ENCODE data around the gene ATXN7L1.
"Not testable (repeated sequence)": the region's sequence is repeated elsewhere in the genome, so short reads cannot be mapped to it uniquely, and the experiment has no call there.

Gene ATXN7L1

DNA sequence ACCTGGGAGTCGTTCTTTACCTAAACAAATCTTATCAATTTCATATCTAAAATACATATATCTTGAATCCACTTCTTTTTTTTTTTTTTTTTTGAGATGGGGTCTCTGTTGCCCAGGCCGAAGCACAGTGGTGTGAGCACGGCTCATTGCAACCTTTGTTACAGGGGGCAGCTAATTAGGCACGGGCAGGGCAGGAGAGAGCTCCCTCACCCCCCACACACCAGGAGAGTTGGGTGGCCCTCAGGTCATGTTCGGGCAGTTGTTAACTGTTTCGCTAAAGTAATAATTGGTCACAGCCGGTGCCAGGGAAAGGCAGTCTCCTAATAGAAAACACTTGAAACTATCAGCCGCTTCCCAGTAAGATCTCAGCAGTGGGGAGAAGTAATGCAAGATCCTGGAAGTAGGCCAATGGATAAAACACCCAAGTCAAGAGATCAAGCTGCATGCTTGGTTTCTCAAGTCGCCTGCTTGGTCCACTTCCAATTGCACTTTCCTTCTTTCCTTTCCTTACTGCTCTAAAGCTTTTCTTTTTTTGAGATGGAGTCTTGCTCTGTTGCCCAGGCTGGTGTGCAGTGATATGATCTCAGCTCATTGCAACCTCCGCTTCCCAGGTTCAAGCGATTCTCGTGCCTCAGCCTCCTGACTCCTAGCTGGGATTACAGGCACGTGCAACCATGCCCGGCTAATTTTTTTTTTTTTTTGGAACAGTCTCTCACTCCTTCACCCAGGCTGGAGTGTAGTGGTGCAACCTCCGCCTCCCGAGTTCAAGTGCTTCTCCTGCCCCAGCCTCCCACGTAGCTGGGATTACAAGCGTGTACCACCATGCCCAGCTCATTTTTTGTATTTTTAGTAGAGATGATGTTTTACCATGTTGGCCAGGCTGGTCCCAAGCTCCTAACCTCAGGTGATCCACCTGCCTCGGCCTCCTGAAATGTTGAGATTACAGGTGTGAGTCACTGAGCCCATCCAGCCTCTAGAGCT is 273.8 kb downstream of the ATXN7L1 start:
- Histone ChIP-seq H3K4me3 (ENCODE audit: low read length) (no peak overlapping the region), H3K9me3 (ENCODE audit: control insufficient read depth, insufficient read depth, low read length) (no peaks in the 10 kb centered on the region), H3K27ac (ENCODE audit: low read length) (no peak overlapping the region), H3K4me1 (ENCODE audit: control insufficient read depth, insufficient read depth, low read length) (peaks cover 3% of the 10 kb centered on the region; the same call in 1 of the 2 replicates), H3K27me3 (ENCODE audit: control insufficient read depth, insufficient read depth, low read length) (no peaks in the 10 kb centered on the region), H3K36me3 (ENCODE audit: control insufficient read depth, insufficient read depth, low read length) (no peaks in the 10 kb centered on the region)
- DNase-seq (ENCODE audit: low read depth, low spot score) = no peak
- WGBS (ENCODE audit: insufficient coverage, insufficient read length) = 100% methylated on average over 1 of the region's 19 CpGs

DNA sequence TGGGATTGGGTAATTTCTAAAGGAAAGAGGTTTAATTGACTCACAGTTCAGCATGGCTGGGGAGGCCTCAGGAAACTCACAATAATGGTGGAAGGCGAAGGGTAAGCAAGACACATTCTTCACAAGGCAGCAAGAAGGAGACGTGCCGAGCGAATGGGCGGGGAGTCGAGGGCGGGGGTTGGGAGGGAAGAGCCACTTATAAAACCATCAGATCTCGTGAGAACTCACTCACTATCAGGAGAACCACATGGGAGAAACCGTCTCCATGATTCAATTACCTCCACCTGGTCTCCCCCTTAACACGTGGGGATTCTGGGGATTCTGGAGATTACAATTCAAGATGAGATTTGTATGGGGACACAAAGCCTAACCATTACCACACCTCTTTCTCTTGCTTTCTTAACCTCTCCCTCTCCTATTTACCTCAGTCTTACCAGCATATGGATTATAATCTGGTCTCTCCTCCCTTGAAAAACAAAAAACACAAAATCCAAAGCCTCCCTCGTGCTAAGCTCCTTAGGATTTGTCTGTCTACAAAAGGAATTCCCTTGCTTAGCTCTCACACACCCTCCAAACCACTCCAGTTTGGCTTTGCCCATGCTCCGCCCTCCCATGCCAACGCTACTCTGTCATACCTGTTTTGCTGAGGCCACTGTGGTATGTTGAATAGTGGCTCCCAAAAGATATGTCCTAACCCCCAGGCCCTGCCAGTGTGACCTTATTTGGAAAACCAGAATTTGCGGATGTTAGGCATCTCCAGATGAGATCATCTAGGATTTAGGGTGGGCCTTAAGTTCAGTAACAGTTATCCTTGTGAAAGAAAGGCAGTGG is 275.5 kb downstream of the ATXN7L1 start:
- Histone ChIP-seq H3K4me3 (ENCODE audit: low read length) (no peak overlapping the region), H3K36me3 (ENCODE audit: control insufficient read depth, insufficient read depth, low read length) (no peaks in the 10 kb centered on the region), H3K9me3 (ENCODE audit: control insufficient read depth, insufficient read depth, low read length) (no peaks in the 10 kb centered on the region), H3K27me3 (ENCODE audit: control insufficient read depth, insufficient read depth, low read length) (no peaks in the 10 kb centered on the region), H3K4me1 (ENCODE audit: control insufficient read depth, insufficient read depth, low read length) (peaks cover 3% of the 10 kb centered on the region; the same call in 1 of the 2 replicates), H3K27ac (ENCODE audit: low read length) (no peak overlapping the region)
- WGBS (ENCODE audit: insufficient coverage, insufficient read length) = no CpG with 5 or more reads among the region's 14 CpGs
- DNase-seq (ENCODE audit: low read depth, low spot score) = no peak

DNA sequence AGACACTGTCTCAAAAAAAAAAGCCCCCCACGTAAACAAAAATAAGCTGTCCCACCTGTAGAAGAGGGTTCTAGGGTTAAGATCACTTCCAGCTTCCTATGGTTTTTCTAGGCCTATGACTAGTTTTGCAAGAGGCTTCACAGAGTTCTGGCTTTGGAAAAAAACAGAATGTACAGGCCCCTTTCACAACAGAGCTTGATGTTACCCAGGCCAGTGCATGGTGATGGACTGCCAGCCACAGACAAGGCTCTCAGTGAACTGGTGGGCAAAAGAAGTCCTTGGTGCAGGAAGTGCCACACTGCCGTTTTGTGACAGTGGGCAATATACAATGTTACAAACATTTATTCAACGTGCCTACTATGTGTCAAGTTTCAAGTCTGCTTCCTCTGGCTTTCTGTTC is 276.8 kb downstream of the ATXN7L1 start:
- H3K4me1 ChIP-seq (ENCODE audit: control insufficient read depth, insufficient read depth, low read length) = peaks cover 3% of the 10 kb centered on the region; the same call in 1 of the 2 replicates
- no peaks in the 10 kb centered on the region for H3K36me3 ChIP-seq (ENCODE audit: control insufficient read depth, insufficient read depth, low read length)
- H3K4me3 ChIP-seq (ENCODE audit: low read length) = no peak overlapping the region
- H3K9me3 ChIP-seq (ENCODE audit: control insufficient read depth, insufficient read depth, low read length) = no peaks in the 10 kb centered on the region
- WGBS (ENCODE audit: insufficient coverage, insufficient read length) = no CpG with 5 or more reads among the region's 3 CpGs
- no peak overlapping the region for H3K27ac ChIP-seq (ENCODE audit: low read length)
- no peaks in the 10 kb centered on the region for H3K27me3 ChIP-seq (ENCODE audit: control insufficient read depth, insufficient read depth, low read length)
- no peak for DNase-seq (ENCODE audit: low read depth, low spot score)

DNA sequence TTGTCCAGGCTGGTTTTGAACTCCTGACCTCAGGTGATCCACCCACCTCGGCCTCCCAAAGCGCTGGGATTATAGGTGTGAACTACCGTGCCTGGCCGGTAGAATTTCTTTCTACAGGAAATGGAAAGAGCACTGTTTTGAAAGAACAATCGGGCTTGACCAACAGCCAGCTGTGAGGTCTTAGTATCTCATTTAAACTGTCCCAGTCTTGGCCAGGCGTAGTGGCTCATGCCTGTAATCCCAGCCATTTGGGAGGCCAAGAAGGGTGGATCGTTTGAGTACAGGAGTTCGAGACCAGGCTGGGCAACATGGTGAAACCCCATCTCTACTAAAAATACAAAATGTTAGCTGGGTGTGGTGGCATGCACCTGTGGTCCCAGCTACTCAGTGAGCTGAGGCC is 277.3 kb downstream of the ATXN7L1 start:
- no CpG with 5 or more reads among the region's 8 CpGs for WGBS (ENCODE audit: insufficient coverage, insufficient read length)
- H3K27me3 ChIP-seq (ENCODE audit: control insufficient read depth, insufficient read depth, low read length); DNase-seq (ENCODE audit: low read depth, low spot score); H3K36me3 ChIP-seq (ENCODE audit: control insufficient read depth, insufficient read depth, low read length); H3K4me1 ChIP-seq (ENCODE audit: control insufficient read depth, insufficient read depth, low read length); H3K4me3 ChIP-seq (ENCODE audit: low read length); H3K9me3 ChIP-seq (ENCODE audit: control insufficient read depth, insufficient read depth, low read length); H3K27ac ChIP-seq (ENCODE audit: low read length): not testable (repeated sequence)

DNA sequence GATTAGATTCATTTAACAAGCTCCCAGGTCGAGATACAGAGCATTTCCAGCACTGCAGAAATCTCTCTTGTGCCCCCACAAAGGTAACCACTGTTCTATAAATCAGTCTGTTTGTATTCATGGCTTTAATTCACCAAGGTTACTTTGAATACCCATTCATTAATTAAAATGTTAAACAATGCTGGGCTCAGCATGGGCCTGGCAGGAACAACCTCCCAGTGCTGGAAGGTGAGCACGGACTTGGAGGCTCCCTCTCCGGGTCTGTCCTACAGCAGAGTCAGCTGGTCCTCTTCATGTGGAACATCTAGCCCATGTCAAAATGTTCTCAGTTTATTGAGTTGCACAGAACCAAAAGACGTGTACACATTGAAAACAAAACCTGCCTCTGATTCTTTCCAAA is 279.5 kb downstream of the ATXN7L1 start:
- no peak for DNase-seq (ENCODE audit: low read depth, low spot score)
- Histone ChIP-seq H3K36me3 (ENCODE audit: control insufficient read depth, insufficient read depth, low read length) (no peaks in the 10 kb centered on the region), H3K4me1 (ENCODE audit: control insufficient read depth, insufficient read depth, low read length) (peaks cover 3% of the 10 kb centered on the region; the same call in 1 of the 2 replicates), H3K4me3 (ENCODE audit: low read length) (no peak overlapping the region), H3K9me3 (ENCODE audit: control insufficient read depth, insufficient read depth, low read length) (no peaks in the 10 kb centered on the region), H3K27ac (ENCODE audit: low read length) (no peak overlapping the region), H3K27me3 (ENCODE audit: control insufficient read depth, insufficient read depth, low read length) (no peaks in the 10 kb centered on the region)
- no CpG with 5 or more reads among the region's 4 CpGs for WGBS (ENCODE audit: insufficient coverage, insufficient read length)

DNA sequence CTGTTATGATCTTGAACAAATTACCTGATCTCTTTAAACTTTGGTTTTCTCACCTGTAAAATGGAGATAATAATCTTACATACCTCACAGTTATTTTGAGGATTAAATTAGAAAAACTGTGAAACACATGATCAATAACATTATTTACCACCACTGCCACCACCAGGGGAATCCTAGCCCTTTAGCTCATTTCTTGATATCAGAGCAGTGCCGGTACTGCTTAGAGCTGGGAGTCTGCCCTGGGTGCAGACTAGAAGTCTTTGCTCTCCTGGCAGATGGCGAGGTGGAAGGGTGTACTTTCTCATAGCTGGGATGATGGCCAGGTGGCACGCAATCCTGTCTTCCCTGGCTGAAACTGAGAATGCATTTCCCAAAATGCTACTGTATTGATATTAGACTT is 282.4 kb downstream of the ATXN7L1 start:
- Histone ChIP-seq H3K4me1 (ENCODE audit: control insufficient read depth, insufficient read depth, low read length) (0 out of 2 replicates have a peak, but pooled peaks cover 1% of the 10 kb centered on the region), H3K4me3 (ENCODE audit: low read length) (no peak overlapping the region), H3K9me3 (ENCODE audit: control insufficient read depth, insufficient read depth, low read length) (no peaks in the 10 kb centered on the region), H3K27ac (ENCODE audit: low read length) (no peak overlapping the region), H3K27me3 (ENCODE audit: control insufficient read depth, insufficient read depth, low read length) (no peaks in the 10 kb centered on the region), H3K36me3 (ENCODE audit: control insufficient read depth, insufficient read depth, low read length) (no peaks in the 10 kb centered on the region)
- no peak for DNase-seq (ENCODE audit: low read depth, low spot score)
- WGBS (ENCODE audit: insufficient coverage, insufficient read length) = no CpG with 5 or more reads among the region's 3 CpGs

DNA sequence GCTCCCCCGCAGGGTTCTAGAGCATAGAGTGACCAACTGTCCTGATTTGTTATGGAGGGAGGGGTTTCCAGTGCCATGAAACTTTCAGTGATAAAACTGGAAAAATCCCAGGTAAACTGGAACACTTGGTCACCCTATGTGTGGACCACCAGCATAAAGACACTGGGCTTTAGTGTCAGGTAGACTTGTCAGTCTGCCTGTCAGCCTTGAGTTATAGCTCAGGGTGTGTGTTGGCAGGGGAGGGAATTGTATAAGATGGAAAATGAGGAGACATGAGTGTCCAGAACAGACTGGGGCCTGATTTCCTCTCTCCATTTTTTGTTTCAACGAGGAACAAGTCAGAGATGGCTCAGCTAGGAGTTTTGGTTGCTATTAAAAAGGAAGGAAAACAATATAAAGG is 284.9 kb downstream of the ATXN7L1 start:
- no peaks in the 10 kb centered on the region for H3K4me1 ChIP-seq (ENCODE audit: control insufficient read depth, insufficient read depth, low read length)
- H3K9me3 ChIP-seq (ENCODE audit: control insufficient read depth, insufficient read depth, low read length) = no peaks in the 10 kb centered on the region
- WGBS (ENCODE audit: insufficient coverage, insufficient read length) = no CpG with 5 or more reads among the region's 2 CpGs
- H3K36me3 ChIP-seq (ENCODE audit: control insufficient read depth, insufficient read depth, low read length) = no peaks in the 10 kb centered on the region
- no peak for DNase-seq (ENCODE audit: low read depth, low spot score)
- no peak overlapping the region for H3K27ac ChIP-seq (ENCODE audit: low read length)
- no peaks in the 10 kb centered on the region for H3K27me3 ChIP-seq (ENCODE audit: control insufficient read depth, insufficient read depth, low read length)
- no peak overlapping the region for H3K4me3 ChIP-seq (ENCODE audit: low read length)

DNA sequence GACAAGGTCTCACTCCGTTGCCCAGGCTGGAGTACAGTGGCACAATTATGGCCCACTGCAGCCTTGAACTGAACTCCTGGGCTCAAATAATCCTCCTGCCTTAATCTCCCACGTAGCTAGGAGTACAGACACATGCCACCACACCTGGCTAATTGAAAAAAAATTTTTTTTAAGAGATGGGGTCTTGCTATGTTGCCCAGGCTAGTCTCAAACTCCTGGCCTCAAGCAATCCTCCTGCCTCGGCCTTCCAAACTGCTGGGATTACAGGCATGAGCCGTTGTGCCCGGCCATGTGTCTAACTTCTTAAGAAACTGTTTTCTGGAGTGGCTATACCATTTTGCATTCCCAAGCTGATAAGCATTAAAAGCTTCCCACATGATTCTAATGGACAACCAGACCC is 285.6 kb downstream of the ATXN7L1 start:
- no CpG with 5 or more reads among the region's 5 CpGs for WGBS (ENCODE audit: insufficient coverage, insufficient read length)
- Histone ChIP-seq H3K27ac (ENCODE audit: low read length) (no peak overlapping the region), H3K4me1 (ENCODE audit: control insufficient read depth, insufficient read depth, low read length) (no peaks in the 10 kb centered on the region), H3K9me3 (ENCODE audit: control insufficient read depth, insufficient read depth, low read length) (no peaks in the 10 kb centered on the region), H3K36me3 (ENCODE audit: control insufficient read depth, insufficient read depth, low read length) (no peaks in the 10 kb centered on the region), H3K27me3 (ENCODE audit: control insufficient read depth, insufficient read depth, low read length) (no peaks in the 10 kb centered on the region), H3K4me3 (ENCODE audit: low read length) (no peak overlapping the region)
- DNase-seq (ENCODE audit: low read depth, low spot score) = no peak

DNA sequence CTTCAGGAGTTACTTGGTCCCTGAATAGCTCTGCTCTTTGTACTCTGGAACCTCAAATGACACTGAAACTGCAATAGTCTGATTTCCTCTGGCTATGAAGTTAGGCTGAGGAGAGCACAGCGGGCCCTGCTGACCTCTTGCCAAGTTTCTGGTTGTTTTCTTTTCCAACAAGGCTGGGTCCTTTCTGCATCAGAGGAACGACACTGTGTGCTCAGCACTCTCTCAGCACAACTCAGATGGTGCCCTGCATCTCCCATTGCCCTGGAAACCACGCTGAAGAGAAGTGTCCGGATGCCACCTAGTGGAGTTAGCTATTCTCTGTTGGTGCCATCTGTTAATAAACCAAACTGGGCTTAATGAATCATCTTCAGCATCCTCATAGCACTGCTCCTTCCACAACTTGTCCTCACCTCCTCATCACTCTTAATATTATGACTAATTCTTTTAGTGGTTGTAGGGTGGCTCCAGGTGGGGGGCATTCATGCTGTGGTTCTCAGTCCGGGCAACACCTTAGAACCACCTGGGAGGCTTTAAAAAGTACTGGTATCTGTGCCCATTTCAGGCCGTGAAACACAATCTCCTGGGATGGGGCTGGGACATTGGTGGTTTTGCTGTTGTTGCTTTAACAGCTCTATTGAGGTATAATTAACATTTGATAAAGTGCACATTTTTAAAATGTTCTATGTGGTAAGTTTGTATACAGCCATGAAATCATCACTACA is 286.9 kb downstream of the ATXN7L1 start:
- H3K36me3 ChIP-seq (ENCODE audit: control insufficient read depth, insufficient read depth, low read length) = no peaks in the 10 kb centered on the region
- no peaks in the 10 kb centered on the region for H3K4me1 ChIP-seq (ENCODE audit: control insufficient read depth, insufficient read depth, low read length)
- WGBS (ENCODE audit: insufficient coverage, insufficient read length) = no CpG with 5 or more reads among the region's 6 CpGs
- DNase-seq (ENCODE audit: low read depth, low spot score) = peak; percentile 55
- no peaks in the 10 kb centered on the region for H3K9me3 ChIP-seq (ENCODE audit: control insufficient read depth, insufficient read depth, low read length)
- no peak overlapping the region for H3K27ac ChIP-seq (ENCODE audit: low read length)
- no peak overlapping the region for H3K4me3 ChIP-seq (ENCODE audit: low read length)
- no peaks in the 10 kb centered on the region for H3K27me3 ChIP-seq (ENCODE audit: control insufficient read depth, insufficient read depth, low read length)
